ENCODE results near the gene BACH1.

The BACH1 gene

GRCh38 chr21:29301691-29302090 is 3.0 kb downstream of the BACH1 start:
- Mint-ChIP-seq H3K27me3 (no peaks in the 10 kb centered on the region), H3K9me3 (peaks cover 3% of the 10 kb centered on the region), H3K27ac (peak overlapping the region; percentile 96), H3K4me1 (peaks cover 75% of the 10 kb centered on the region), H3K4me3 (peak overlapping the region; percentile 10), H3K36me3 (peaks cover 9% of the 10 kb centered on the region)
- no peak for ATAC-seq

- ATAC-seq, result no peak
- H3K27ac Mint-ChIP-seq, result peak overlapping the region; percentile 96
- H3K4me1 Mint-ChIP-seq, result peaks cover 74% of the 10 kb centered on the region
- no peaks in the 10 kb centered on the region for H3K27me3 Mint-ChIP-seq
- H3K9me3 Mint-ChIP-seq, result peaks cover 3% of the 10 kb centered on the region
- peak overlapping the region; percentile 10 for H3K4me3 Mint-ChIP-seq
- H3K36me3 Mint-ChIP-seq, result peaks cover 9% of the 10 kb centered on the region
These were observed 3.7 kb downstream of the BACH1 start for GRCh38 chr21:29302359-29302875.

GRCh38 chr21:29303288-29303687 is 4.6 kb downstream of the BACH1 start:
- Mint-ChIP-seq H3K9me3 (peaks cover 3% of the 10 kb centered on the region), H3K27ac (peak overlapping the region; percentile 96), H3K36me3 (peaks cover 9% of the 10 kb centered on the region), H3K4me3 (no peak overlapping the region), H3K4me1 (peaks cover 72% of the 10 kb centered on the region), H3K27me3 (no peaks in the 10 kb centered on the region)
- no peak for ATAC-seq

DNA sequence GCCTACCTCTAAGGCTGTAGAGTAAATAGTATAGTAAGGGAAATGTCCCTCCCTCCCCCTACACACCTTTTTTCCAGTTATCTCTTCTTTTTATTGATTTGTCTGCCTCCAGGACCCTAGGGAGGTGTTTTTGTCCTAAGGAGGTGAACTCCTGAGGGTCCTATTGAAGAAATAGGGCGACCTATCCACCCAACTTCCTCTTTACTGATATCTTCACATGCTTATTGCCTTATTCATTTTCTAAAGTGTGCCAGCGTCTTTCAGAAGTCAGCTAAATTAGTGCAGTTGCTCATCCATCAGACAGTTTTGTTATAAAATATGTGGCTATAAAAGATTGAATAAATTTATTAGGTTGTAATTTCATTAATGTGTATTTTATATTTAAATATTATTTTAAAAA is 5.9 kb downstream of the BACH1 start:
- no peak for ATAC-seq
- Mint-ChIP-seq H3K27ac (peak overlapping the region; percentile 75), H3K36me3 (peaks cover 9% of the 10 kb centered on the region), H3K4me1 (peaks cover 81% of the 10 kb centered on the region), H3K9me3 (peaks cover 3% of the 10 kb centered on the region), H3K27me3 (no peaks in the 10 kb centered on the region), H3K4me3 (no peak overlapping the region)

DNA sequence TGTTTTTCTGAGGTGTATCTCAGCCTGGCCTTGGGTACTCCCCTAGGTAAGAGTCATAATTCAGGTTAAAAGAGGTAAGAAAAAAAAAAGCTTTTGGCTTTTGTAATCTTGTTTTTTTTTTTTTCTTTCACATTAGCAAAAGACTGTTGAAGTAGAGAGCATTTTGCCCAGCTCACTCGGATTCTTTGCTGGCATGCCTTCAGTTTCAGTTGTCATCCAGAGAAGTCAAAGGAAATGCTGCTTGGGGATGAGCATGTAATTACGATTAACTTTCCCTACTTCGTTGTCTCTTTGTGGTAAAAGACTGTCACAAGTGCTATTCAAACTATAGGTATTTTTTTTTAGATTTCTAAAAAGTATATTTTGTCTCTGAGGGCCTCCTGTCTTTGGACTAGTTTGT is 6.3 kb downstream of the BACH1 start:
- H3K27me3 Mint-ChIP-seq, result no peaks in the 10 kb centered on the region
- H3K27ac Mint-ChIP-seq, result peak overlapping the region; percentile 75
- H3K9me3 Mint-ChIP-seq, result peaks cover 3% of the 10 kb centered on the region
- H3K4me1 Mint-ChIP-seq, result peaks cover 78% of the 10 kb centered on the region
- ATAC-seq, result no peak
- H3K36me3 Mint-ChIP-seq, result peaks cover 9% of the 10 kb centered on the region
- no peak overlapping the region for H3K4me3 Mint-ChIP-seq

- ATAC-seq, result no peak
- peaks cover 3% of the 10 kb centered on the region for H3K9me3 Mint-ChIP-seq
- peak overlapping the region; percentile 9 for H3K27ac Mint-ChIP-seq
- peaks cover 82% of the 10 kb centered on the region for H3K4me1 Mint-ChIP-seq
- H3K36me3 Mint-ChIP-seq, result peaks cover 13% of the 10 kb centered on the region
- H3K4me3 Mint-ChIP-seq, result no peak overlapping the region
- H3K27me3 Mint-ChIP-seq, result no peaks in the 10 kb centered on the region
These were observed 6.8 kb downstream of the BACH1 start for GRCh38 chr21:29305561-29305960.

DNA sequence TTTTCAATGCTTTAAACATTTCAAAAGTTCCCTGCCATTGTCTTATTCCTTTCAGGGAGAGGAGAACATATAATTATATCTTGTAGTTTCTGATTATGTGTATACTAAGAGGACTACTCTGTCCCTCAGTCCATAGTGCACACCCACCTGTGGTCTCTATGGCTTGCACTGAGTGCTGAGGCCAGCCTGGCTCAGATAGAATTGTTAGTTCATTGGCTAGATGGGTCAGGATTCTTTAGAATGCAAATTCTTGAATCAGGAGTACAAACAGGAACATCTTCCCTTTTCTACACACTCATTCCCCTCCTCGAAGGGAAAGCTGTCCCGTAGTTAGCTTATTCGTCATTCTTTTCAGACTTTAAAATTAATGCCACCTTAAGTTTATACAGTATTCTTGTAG is 8.2 kb downstream of the BACH1 start:
- Mint-ChIP-seq H3K27ac (no peak overlapping the region), H3K4me1 (peaks cover 79% of the 10 kb centered on the region), H3K27me3 (no peaks in the 10 kb centered on the region), H3K9me3 (peaks cover 3% of the 10 kb centered on the region), H3K4me3 (no peak overlapping the region), H3K36me3 (peaks cover 24% of the 10 kb centered on the region)
- ATAC-seq, result peak; percentile 50

DNA sequence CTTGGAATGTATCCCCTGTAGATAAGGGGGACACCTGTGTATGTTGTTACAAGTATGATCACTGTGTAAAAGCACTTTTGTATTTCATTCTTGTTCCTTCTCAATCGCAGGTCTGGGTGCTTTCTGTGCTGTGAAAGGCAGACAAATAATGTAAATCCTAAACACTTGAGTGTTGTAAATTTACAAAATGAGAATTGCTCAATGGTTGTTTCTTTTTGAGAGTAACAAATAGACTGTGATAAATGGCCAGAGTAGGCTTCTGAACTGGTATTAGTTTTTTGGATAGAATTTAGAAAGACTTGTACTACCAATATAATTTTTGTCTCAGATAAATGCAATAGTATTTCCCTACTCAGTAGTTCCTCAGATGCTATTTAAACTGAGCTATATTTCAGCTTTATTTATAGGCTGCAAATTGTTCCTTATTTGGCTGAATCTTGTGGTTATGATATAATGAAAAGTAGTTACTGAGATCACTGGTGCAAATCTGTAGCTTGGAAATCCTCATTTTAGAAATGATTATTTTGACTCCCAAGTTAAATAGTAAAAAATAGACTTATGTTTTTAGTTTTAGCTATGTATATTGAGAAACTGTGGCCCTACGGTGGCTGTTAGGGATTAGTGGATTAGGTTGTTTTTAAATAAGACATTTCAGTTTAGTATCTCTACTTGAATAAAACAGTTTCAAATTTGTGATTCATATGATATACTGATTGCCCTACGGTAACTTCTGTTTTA is 9.2 kb downstream of the BACH1 start:
- Mint-ChIP-seq H3K27me3 (no peaks in the 10 kb centered on the region), H3K27ac (no peak overlapping the region)
- ATAC-seq, result no peak

GRCh38 chr21:29308456-29308783 is 9.7 kb downstream of the BACH1 start:
- Mint-ChIP-seq H3K27ac (peak overlapping the region; percentile 30), H3K4me3 (no peak overlapping the region), H3K4me1 (peaks cover 79% of the 10 kb centered on the region), H3K36me3 (peaks cover 33% of the 10 kb centered on the region), H3K9me3 (peaks cover 3% of the 10 kb centered on the region), H3K27me3 (no peaks in the 10 kb centered on the region)
- ATAC-seq, result no peak

More for the DNA sequence above, 9.2 kb downstream of the BACH1 start:
- Mint-ChIP-seq H3K36me3 (peaks cover 33% of the 10 kb centered on the region), H3K4me1 (peaks cover 79% of the 10 kb centered on the region), H3K4me3 (no peak overlapping the region), H3K9me3 (peaks cover 3% of the 10 kb centered on the region)

DNA sequence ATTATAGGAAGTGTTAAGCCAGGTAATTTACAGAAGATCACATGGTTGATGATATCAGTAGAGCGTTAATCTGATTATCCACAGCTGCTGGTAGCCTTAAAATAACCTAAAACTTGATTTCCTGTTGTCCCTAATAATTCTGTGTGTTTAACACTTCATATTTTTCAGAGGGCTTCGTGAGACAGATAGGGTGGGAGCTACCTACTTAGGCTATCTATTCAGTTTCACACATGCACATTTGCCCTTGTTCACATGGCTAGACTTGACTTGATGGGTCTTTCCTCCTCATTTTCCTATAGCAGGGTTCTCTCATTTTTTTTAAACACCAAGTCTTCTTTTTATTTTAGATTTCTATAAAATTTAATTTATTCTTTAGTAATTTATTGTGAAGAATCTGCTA is 11.0 kb downstream of the BACH1 start:
- H3K27ac Mint-ChIP-seq, result no peak overlapping the region
- peaks cover 3% of the 10 kb centered on the region for H3K9me3 Mint-ChIP-seq
- H3K4me3 Mint-ChIP-seq, result no peak overlapping the region
- H3K4me1 Mint-ChIP-seq, result peaks cover 84% of the 10 kb centered on the region
- no peaks in the 10 kb centered on the region for H3K27me3 Mint-ChIP-seq
- peaks cover 33% of the 10 kb centered on the region for H3K36me3 Mint-ChIP-seq
- ATAC-seq, result no peak

- ATAC-seq, result no peak
- H3K4me3 Mint-ChIP-seq, result no peak overlapping the region
- no peaks in the 10 kb centered on the region for H3K9me3 Mint-ChIP-seq
- H3K27ac Mint-ChIP-seq, result no peak overlapping the region
- H3K4me1 Mint-ChIP-seq, result peaks cover 80% of the 10 kb centered on the region
- no peaks in the 10 kb centered on the region for H3K27me3 Mint-ChIP-seq
- peaks cover 29% of the 10 kb centered on the region for H3K36me3 Mint-ChIP-seq
These were observed 13.1 kb downstream of the BACH1 start for GRCh38 chr21:29311802-29312201.

DNA sequence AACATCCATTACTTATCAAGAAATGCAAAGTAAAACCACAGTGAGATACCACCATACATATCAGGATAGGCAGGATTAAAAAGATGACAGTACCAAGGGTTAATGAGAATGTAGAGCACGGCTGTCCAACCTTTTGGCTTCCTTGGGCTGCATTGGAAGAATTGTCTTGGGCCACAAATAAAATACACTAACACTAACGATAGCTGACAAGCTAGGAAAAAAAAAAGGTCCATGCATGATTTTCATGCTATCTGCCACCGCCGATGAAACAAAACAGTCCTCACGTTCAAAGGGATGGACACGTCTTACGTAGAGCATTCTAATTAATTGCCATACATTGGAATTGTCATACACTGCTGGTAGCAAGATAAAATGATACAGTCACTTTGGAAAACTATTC is 14.3 kb downstream of the BACH1 start:
- Mint-ChIP-seq H3K27me3 (no peaks in the 10 kb centered on the region), H3K36me3 (peaks cover 29% of the 10 kb centered on the region), H3K27ac (no peak overlapping the region), H3K4me1 (peaks cover 79% of the 10 kb centered on the region), H3K9me3 (no peaks in the 10 kb centered on the region), H3K4me3 (no peak overlapping the region)
- ATAC-seq, result no peak

DNA sequence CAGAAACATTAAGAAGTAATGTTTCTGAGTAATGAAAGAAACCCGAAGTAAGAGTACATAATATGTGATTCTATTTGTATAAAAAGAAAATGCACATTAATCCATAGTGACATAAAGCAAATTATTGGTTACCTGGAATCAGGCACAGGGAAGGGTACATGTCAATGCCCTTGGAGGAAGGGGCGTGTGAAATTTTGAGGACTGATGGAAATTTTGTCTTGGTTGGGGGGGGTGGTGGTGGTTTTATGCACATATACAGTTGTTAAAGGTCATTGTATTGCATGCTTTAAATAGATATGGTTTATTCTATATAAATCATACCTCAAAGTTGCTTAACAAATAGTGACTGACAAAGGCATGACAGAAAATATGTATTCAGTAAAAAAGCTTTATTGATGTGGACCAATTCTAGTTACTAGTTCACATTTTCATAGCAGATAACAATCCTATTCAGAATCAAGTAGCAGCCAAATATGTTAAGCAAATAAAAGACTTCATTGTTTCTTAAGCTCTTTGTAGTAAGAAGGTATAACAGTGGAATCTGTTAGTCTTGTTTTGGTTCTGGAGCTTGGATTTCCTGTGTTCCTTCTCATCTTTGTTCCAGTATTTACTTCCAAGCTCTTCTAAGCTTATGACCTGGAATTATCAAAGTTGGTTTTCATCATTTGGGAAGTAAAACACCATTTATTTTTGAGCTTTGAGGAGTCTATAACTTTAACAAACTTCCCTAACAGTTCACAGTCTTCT is 15.1 kb downstream of the BACH1 start:
- Mint-ChIP-seq H3K4me3 (no peak overlapping the region), H3K27ac (no peak overlapping the region)

GRCh38 chr21:29315131-29315749 is 16.5 kb downstream of the BACH1 start:
- Mint-ChIP-seq H3K27me3 (no peaks in the 10 kb centered on the region), H3K4me3 (no peak overlapping the region), H3K27ac (peak overlapping the region; percentile 40), H3K4me1 (peaks cover 82% of the 10 kb centered on the region), H3K9me3 (no peaks in the 10 kb centered on the region), H3K36me3 (peaks cover 40% of the 10 kb centered on the region)
- ATAC-seq, result no peak

More for the DNA sequence above, 15.1 kb downstream of the BACH1 start:
- Mint-ChIP-seq H3K9me3 (no peaks in the 10 kb centered on the region), H3K27me3 (no peaks in the 10 kb centered on the region), H3K36me3 (peaks cover 33% of the 10 kb centered on the region), H3K4me1 (peaks cover 81% of the 10 kb centered on the region)
- no peak for ATAC-seq

DNA sequence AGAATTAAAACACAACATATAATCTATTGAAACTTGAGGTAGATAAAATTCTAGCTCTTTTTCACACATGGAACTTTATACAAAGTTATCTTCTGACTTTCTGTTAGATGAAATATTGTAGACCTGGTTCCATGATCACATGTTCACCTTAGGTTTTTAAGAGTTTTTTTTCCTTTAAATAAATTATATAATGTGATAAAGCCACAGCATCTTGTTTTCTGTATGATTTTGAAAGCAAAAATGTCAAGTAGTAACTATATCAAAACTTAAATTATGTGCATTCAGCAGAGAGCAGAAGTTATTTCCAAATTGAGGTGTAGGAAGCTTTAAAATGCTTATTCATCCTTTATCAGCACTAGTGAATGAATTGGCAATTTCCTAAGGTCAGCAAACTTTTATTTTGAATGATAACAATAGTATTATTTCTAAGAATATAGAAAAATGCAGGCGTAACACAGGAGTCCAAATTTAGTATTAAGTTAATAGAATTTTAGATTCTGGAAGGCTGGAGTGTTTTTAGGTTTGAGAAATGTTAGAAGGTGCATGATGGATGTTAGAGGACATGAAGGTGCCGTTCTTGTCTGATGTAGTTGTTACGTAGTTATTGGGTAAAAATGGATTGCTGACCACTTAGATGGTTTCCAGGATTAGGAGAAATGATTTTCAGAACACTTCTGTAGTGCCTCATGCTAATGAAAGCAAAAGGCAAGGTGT is 17.5 kb downstream of the BACH1 start:
- Mint-ChIP-seq H3K4me1 (peaks cover 75% of the 10 kb centered on the region), H3K4me3 (no peak overlapping the region), H3K27me3 (no peaks in the 10 kb centered on the region), H3K27ac (no peak overlapping the region), H3K9me3 (peaks cover under 1% of the 10 kb centered on the region), H3K36me3 (peaks cover 40% of the 10 kb centered on the region)
- no peak for ATAC-seq

Measured in stimulated activated memory B cell treated with anti-CD40 and anti-IgM and Interleukin-4, amounts not matched to agents 10 μg/mL and 1 μg/mL and 100 μg/mL, for 72 hours (primary cell).